Panc1 (cell line): ENCODE measurements around the gene PSMB1. TPM values are rescaled to one million over a fixed set of nuclear protein-coding genes. Genes with fewer than 3 reads are reported as not detected.

ENCODE experiments used
- ATAC-seq: fragments of 200-7000 bp; cut with Tn5 transposase; 2 replicates; pipeline ENCODE4 v1.9.1; 2020; ENCODE audit warnings: mild to moderate bottlenecking, moderate library complexity
- BruUV-seq: library from RNA; stranded (reverse); fragments of 400-500 nt; replicated peaks from 2 replicates; lab custom pipeline; 2021; lab: Mats Ljungman, UMichigan
- CTCF ChIA-PET: fragments of 300-600 bp; sonication (Branson Sonifier 250); formaldehyde crosslinking; loops from one replicate; lab custom pipeline; 2022; ENCODE audit warnings: antibody characterized with exemption; lab: Charles Lee
- POLR2A ChIA-PET: fragments of 300-600 bp; sonication (Branson Sonifier 250); formaldehyde crosslinking; loops from one replicate; lab custom pipeline; 2022; ENCODE audit warnings: antibody characterized with exemption; lab: Charles Lee
- DNase-seq: peaks from one replicate; pipeline ENCODE4 v3.0.0-alpha.2; 2010; ENCODE audit warnings: low read depth, low spot score
- H3K27ac ChIP-seq: 2 replicates; pipeline ENCODE4 v1.5.1; 2011; ENCODE audit warnings: mild to moderate bottlenecking, low read length, inconsistent platforms
- H3K27me3 ChIP-seq: fragments of 200-500 bp; sonication (Bioruptor generic); 2 replicates; pipeline ENCODE4 v1.6.0; 2014; ENCODE audit warnings: low read length, inconsistent platforms; ENCODE audit not compliant: control insufficient read depth, insufficient read depth
- H3K36me3 ChIP-seq: fragments of 200-500 bp; sonication (Bioruptor generic); 2 replicates; pipeline ENCODE4 v1.5.1; 2014; ENCODE audit warnings: inconsistent platforms, mild to moderate bottlenecking, low read length, moderate library complexity; ENCODE audit not compliant: control insufficient read depth, insufficient read depth
- H3K4me1 ChIP-seq: 2 replicates; pipeline ENCODE4 v1.5.1; 2011; ENCODE audit warnings: inconsistent platforms, mild to moderate bottlenecking, low read length, moderate library complexity; ENCODE audit not compliant: control insufficient read depth, insufficient read depth
- H3K4me3 ChIP-seq, 2 experiments: 2 replicates each; pipeline ENCODE4 v1.5.1; 2011 to 2012; ENCODE audit warnings: low read depth in 2 of 2, low read length in 2 of 2, mild to moderate bottlenecking in 2 of 2, inconsistent platforms in 1 of 2, moderate library complexity in 1 of 2
- H3K9me3 ChIP-seq: fragments of 200-500 bp; sonication (Bioruptor generic); 2 replicates; pipeline ENCODE4 v1.5.1; 2014; ENCODE audit warnings: low read depth, mild to moderate bottlenecking, inconsistent platforms, low read length, moderate library complexity; ENCODE audit not compliant: control insufficient read depth, insufficient read depth
- CTCF ChIP-seq: fragments of 450-650 bp; IDR thresholded peaks from 2 replicates; pipeline ENCODE4 v1.5.1; 2017; ENCODE audit warnings: mild to moderate bottlenecking
- POLR2AphosphoS5 ChIP-seq: IDR thresholded peaks from 2 replicates; pipeline ENCODE4 v1.6.1; 2012; ENCODE audit warnings: mild to moderate bottlenecking, low read depth, low read length, moderate library complexity
- REST ChIP-seq, 2 experiments: IDR thresholded peaks; 2 replicates each; pipeline ENCODE4 v1.6.1; 2011 to 2012; ENCODE audit warnings: low read depth in 2 of 2, control low read depth in 1 of 2, low read length in 1 of 2, mild to moderate bottlenecking in 1 of 2, moderate library complexity in 1 of 2; ENCODE audit not compliant: insufficient read depth in 1 of 2
- SIN3A ChIP-seq: IDR thresholded peaks from 2 replicates; pipeline ENCODE4 v1.6.1; 2012; ENCODE audit warnings: low read depth, mild to moderate bottlenecking, low read length, moderate library complexity, borderline replicate concordance; ENCODE audit not compliant: insufficient read depth
- TCF7L2 ChIP-seq: IDR thresholded peaks from 2 replicates; pipeline ENCODE4 v1.6.1; 2011; ENCODE audit warnings: mild to moderate bottlenecking, low read depth, low read length, inconsistent platforms
- in situ Hi-C: cut with HindIII; loops from 2 replicates; pipeline ENCODE4 v1.10.0; 2016; ENCODE audit warnings: low sequenced_read_pairs, low pct_unique_long_range_greater_than_20kb
- intact Hi-C: fragments of 100-400 bp; cut with micrococcal nuclease; formaldehyde crosslinking; loops from one replicate; pipeline ENCODE4 v1.10.0; 2022; ENCODE audit not compliant: unreplicated experiment
- total RNA-seq: library from RNA; stranded (reverse); gene quantifications from one replicate; pipeline ENCODE4 v1.2.1, GENCODE V29; 2021; ENCODE audit not compliant: unreplicated experiment

The PSMB1 gene
- total RNA-seq, 1 experiment from 2014 or later = 305 TPM

DNA sequence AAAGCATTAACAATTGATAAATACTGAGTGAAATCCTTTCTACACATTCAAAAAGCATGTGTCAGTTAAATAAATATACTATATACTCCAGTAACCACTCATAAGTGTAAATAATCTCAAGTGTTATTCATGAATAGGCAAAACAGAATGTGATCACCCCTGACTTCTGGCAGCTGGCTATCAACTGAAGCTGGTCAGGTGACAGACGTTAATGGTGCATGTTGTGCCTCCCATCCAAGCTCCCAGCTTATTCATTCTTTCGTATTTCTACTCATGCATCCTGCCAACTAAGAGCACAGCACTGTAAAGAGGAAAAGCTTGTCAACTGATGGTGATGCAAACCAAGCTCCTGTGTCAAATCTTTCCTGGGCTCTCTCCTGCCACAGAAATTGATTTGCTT lies 7.7 kb downstream of the PSMB1 start:
- intact Hi-C loops (no loop called here), in situ Hi-C loops (no loop called here)
- ChIA-PET CTCF (no interaction called here), POLR2A (interaction anchor here (1.0 kb wide), 1 partner anchor 39 kb away, joined by 3 read pairs; the partner anchor contains the start of gene PDCD2)
- ATAC-seq (no peak), DNase-seq (no peak)
- Histone ChIP-seq H3K9me3 (no peaks in the 10 kb centered on the region), H3K4me3 (no peak overlapping the region), H3K36me3 (peaks cover 77% of the 10 kb centered on the region), H3K27me3 (no peaks in the 10 kb centered on the region), H3K4me1 (peaks cover 4% of the 10 kb centered on the region; the same call in 1 of the 2 replicates), H3K27ac (no peak overlapping the region)
- no peak for TF ChIP-seq POLR2AphosphoS5
- TF ChIP-seq CTCF = no peak
- no peak for TF ChIP-seq REST (IDR thresholded peaks at IDR 0.05; ENCODE audit: insufficient read depth in 1 of 2, low read depth in 2 of 2, low read length in 1 of 2)
- TF ChIP-seq TCF7L2 = no peak
- TF ChIP-seq SIN3A = no peak
- no TSS peak for BruUV-seq

DNA sequence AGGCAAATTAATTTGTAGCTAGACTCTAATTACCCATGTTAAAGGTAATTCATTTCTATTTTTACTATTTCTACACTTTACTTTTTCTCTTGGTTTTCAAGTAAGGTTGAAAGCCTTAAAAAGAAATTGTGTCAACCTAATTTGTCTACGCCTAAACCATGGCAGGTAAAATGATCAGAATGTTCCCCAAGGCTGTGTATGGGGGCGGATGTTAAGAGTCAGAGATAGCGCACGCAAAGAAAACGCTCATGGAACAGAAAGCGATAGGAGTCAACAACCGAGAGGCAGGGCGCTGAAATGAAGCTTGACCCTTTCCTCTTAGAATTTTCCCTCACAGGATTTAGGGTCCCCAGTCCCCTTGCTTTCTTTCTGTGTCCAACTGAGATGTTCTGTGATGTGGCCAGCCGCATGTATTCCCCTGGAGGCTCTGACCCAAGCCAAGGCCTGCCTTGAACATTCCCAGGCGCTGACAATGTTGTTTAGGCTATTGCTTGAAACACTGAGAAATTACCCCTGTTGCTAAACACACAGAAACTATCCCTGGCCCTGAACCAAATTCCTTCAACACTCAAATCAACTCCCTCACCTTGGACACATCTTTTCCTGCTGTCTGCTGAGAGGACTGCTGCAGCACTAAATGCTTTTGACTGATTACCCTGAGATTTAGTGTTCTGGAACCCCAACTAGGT lies 10.9 kb downstream of the PSMB1 start:
- no TSS peak for BruUV-seq
- Histone ChIP-seq H3K4me1 (no peaks in the 10 kb centered on the region), H3K9me3 (no peaks in the 10 kb centered on the region), H3K4me3 (no peak overlapping the region), H3K36me3 (peaks cover 81% of the 10 kb centered on the region), H3K27ac (no peak overlapping the region), H3K27me3 (no peaks in the 10 kb centered on the region)
- ATAC-seq (no peak), DNase-seq (no peak)
- intact Hi-C loops (no loop called here), in situ Hi-C loops (no loop called here)
- POLR2A ChIA-PET = no interaction called here
- TF ChIP-seq SIN3A (no peak), POLR2AphosphoS5 (no peak), CTCF (no peak), TCF7L2 (no peak), REST (IDR thresholded peaks at IDR 0.05; ENCODE audit: insufficient read depth in 1 of 2, low read depth in 2 of 2, low read length in 1 of 2) (no peak)
- CTCF ChIA-PET = no interaction called here
